Forelimb muscle (tissue), 1 donor: ENCODE results near the gene ISM2. TPM values are rescaled to one million over a fixed set of nuclear protein-coding genes. Genes with fewer than 3 reads are reported as not detected.
A peak's percentile ranks its signal among the peaks of the same experiment; 100 is the strongest.

Source experiments
- DNase-seq: peaks from one replicate; pipeline ENCODE4 v3.0.0-alpha.2; 2013; ENCODE audit warnings: low read depth
- polyA plus RNA-seq: library from polyadenylated mRNA; unstranded; fragments of 120-200 nt; gene quantifications from one replicate; pipeline ENCODE4 v1.2.1, GENCODE V29; 2013; ENCODE audit not compliant: insufficient read length

ISM2 gene
- polyA plus RNA-seq, 1 donor: not detected

- no peak for DNase-seq
These were observed 29.5 kb downstream of the ISM2 start for GRCh38 chr14:77469067-77469505.

DNA sequence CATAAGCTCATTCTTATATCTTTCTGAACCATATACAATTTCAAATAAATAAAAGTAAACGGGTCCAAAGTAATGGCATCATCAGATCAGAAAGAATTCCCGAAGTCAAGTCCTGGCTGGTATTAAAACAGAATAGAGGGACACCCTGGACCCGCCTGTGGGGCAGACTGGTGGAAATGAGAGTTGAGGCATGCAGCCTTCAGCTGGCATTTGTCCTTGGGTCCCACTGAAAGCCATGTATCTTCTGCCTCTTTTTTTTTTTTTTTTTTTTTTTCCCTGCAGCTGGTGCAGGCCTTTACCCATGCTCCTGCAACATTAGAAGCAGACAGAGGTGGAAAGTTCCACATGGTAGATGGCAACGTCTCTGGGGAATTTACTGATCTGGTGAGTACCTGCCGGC is 30.8 kb downstream of the ISM2 start:
- DNase-seq: no peak

DNA sequence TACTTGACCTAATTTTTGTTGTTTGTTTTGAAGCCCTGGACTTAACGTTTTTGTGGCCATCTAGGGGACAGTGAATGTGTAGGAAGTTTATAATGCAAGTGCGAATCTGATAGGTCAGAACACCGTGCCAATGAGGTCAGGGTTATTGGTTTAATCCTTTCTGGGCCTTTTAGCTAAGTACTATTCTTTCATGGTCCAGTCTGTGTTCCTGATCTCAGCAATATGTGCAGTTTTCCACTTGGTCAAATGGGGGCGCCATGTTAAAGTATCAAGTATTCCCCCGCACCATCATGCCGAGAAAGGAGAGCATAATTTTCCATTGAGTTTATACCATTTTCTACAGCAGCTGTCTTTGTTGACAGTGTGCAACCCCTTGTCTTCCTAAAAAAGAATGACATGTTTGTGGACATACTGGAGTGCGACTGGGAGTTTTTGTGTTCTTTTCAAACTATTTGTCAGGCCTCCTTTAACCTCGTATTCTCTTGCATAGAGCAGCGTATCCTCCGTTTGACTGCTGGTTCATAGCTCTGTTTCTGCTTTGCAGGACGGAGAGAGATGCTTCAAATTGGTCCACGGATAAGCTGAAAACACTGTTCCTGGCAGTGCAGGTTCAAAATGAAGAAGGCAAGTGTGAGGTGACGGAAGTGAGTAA is 39.4 kb downstream of the ISM2 start:
- no peak for DNase-seq

DNA sequence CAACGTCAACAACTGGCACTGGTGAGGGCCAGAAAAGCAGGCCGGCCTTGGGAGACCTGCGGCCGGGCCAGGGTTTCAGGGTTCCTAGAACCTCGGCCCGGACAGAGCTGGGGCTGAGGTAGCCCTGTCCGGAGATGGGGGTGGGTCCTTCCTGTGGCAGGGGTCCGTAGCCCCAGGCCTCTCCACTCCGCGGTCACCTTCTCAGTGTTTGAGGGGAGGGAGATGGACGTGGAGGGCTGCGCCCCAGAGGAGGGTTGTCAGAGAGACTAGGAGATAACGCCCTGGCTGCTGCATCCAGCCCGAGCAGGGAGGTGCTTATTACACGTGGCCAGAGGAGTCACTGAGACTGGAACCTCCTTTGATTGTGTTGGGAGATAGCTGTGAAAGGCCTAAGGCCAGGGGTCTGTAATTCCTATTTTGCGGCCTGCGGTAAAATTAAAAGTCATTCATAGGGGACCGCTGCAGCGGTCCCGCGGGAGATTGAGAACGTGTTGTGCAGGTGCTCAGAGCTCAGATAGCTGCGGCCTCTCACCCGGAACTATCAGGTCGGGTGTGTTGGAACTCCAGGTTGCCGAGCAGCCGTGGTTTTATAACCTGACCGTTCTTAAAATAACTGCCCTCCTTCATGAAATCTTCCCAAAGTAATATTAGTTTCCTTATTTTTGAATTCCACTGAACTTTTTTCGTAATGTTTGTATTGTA is 40.2 kb downstream of the ISM2 start:
- DNase-seq: no peak

DNA sequence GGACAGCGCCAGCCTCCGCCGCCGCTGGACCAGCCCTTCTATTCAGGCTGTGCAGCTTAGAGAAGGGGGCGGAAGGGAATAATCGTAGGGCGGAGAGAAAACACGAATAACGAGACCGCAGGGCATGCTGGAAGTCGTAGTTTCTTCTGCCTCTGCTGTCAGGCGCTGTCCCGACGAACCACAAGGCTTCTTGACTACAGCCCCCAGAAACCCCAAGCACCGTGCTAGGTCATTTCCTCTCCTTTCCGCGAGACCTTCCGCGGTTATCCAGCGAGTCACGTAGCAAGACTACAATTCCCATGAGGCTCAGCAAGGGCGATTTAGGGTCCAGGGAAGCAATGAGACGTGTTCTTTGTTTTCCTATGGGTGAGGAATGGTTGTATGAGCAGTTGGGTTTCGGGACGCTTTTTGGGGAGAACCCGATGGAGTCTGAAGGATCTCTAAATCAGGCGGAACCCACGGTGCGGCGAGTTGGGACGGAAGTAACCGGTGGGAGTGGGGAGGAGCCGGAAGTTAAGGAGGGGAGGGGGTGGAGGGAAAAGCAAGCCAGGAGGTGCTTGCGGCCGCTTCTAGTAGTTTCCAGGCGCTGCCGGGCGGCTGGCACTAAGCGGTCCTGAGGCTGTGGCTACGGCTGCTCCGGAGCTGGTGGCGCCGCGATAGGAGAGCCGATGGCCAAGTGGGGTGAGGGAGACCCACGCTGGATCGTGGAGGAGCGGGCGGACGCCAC is 40.9 kb downstream of the ISM2 start, which contains the start of the genes AHSA1 and VIPAS39:
Gene AHSA1, plus strand, starts transcription at position 572 of the 727 bp plus-strand sequence. Its CDS starts 97 bp downstream, at position 669.
Gene VIPAS39, minus strand, starts transcription at position 80 of the 727 bp plus-strand sequence. CDS start 3,499 bp downstream, outside the sequence.
- peak; percentile 99 for DNase-seq

GRCh38 chr14:77457115-77457521 is 41.5 kb downstream of the ISM2 start:
- no peak for DNase-seq

DNA sequence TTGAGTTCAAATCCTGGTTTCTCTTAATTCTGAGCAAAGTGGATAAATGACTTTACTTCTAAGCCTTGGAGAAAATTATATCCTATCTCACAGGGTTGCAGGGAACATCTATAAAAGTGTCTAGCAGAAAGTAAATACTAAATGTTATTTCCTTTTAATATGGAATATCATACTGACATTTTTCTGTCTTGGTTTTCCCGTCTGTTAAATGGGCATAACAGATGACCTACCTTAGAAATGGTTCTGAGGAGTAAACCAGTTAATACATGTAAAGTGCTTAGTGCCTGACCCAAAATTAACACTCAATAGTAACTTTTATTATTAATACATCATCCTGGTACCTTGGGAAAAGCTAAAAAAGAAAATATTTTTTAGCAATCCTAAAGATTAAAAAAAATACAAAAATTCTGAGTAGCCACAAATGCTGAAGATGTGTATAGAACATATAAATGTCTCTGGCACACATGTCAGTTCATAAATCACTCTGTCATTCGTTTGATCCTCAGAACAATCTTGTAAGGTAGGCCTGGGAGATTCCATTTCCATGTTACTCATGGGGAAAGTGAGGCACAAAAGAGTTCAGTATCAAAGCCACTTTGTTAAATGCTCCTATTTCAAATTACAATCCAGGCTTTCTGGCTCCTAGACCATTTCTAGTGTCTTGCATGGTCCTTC is 42.5 kb downstream of the ISM2 start:
- DNase-seq: no peak

DNA sequence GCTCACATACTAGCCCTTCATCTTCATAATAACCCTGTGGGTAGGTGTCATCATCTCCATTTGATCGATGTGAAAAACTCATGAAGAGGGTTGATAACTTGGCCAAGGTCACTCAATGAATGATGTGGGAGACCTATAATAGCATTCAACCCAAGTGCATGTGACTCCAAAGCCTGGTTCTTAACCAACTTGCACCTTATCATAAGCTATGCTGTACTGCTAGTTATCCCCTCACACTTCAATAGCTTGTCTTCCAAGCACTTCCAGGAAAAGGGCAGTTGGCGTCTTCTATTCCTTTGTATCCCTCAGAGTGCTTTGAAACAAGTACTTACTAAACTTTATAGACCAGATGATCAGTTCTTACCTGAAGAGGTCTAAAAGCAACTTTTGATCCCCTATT is 56.4 kb downstream of the ISM2 start:
- DNase-seq: no peak

- DNase-seq: no peak
These were observed 58.8 kb downstream of the ISM2 start for GRCh38 chr14:77439861-77440260.

GRCh38 chr14:77438596-77438995 is 60.0 kb downstream of the ISM2 start:
- DNase-seq: no peak

DNA sequence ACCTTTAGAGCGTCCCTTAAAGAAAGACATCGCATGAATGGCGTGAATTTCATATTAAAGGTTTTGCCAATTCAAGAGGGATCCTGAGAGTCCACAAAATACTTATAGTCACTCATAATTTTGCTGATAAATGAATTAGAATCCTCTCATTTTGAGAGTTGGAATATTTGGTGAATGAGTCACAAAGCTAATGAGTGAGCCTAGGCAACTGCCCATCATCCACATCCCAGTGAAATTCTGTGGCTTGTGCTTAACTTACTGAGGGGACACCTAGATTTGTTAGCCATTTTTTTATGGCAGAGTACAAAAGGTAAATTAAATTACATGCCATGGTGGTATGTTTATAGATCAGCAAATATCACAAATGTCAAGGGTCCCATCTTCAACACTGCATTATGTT is 62.6 kb downstream of the ISM2 start:
- DNase-seq: no peak

- no peak for DNase-seq
These were observed 72.2 kb downstream of the ISM2 start for GRCh38 chr14:77426396-77426795.

DNA sequence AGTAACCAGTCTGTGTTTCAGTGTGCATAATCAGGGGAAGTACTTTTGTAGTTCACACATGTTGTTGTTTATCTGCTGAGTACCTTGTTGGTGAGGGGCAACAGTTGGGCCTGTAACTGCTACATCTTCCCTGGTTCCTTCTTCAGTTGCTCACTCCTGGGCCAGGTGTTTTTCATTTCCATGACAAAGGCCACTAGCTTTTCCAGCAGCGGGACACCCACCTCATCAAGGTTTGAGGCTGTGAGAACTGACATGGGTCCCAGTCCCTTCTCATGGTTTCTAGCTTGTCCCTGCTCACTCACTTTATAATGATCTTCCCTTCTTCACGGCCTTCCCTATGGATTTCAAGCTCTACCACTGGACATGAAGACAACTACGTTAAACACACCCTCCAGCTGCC is 73.8 kb downstream of the ISM2 start:
- no peak for DNase-seq

Other genes starting within 250 kb of the ISM2 start
- gene NGB, start 227.6 kb downstream of the ISM2 start, polyA plus RNA-seq: not detected
- 24.4 TPM for gene POMT2, start 177.9 kb downstream of the ISM2 start, polyA plus RNA-seq
- 19.4 TPM for gene GSTZ1, start 177.8 kb downstream of the ISM2 start, polyA plus RNA-seq
- gene TMED8, start 121.7 kb downstream of the ISM2 start, polyA plus RNA-seq: 5.7 TPM
- gene SAMD15, start 121.4 kb downstream of the ISM2 start, polyA plus RNA-seq: 0.22 TPM
- 0.32 TPM for gene NOXRED1, start 75.3 kb downstream of the ISM2 start, polyA plus RNA-seq
- gene VIPAS39, start 41.2 kb downstream of the ISM2 start, polyA plus RNA-seq: 23.9 TPM
- gene AHSA1, start 40.7 kb downstream of the ISM2 start, polyA plus RNA-seq: 111 TPM
- gene SPTLC2, start 117.8 kb upstream of the ISM2 start, polyA plus RNA-seq: 16.4 TPM
- gene ALKBH1, start 209.2 kb upstream of the ISM2 start, polyA plus RNA-seq: 11.0 TPM
- gene SLIRP, start 209.3 kb upstream of the ISM2 start, polyA plus RNA-seq: 70.1 TPM